Right renal cortex interstitium (tissue), 3 donors: ENCODE results near the gene FOXO1. TPM values are rescaled to one million over a fixed set of nuclear protein-coding genes. Genes with fewer than 3 reads are reported as not detected.
"Not testable (repeated sequence)": the region's sequence is repeated elsewhere in the genome, so short reads cannot be mapped to it uniquely, and the experiment has no call there.

Source experiments
- DNase-seq, 3 donors: peaks; one replicate each; pipeline ENCODE4 v3.0.0-alpha.2; 2013; ENCODE audit warnings: low read depth in 3 of 3, low spot score in 2 of 3
- polyA plus RNA-seq, 3 donors: library from polyadenylated mRNA; unstranded; fragments of 120-200 nt; gene quantifications; one replicate each; pipeline ENCODE4 v1.2.1, GENCODE V29; 2013; ENCODE audit not compliant: insufficient read length in 3 of 3

Gene FOXO1
- polyA plus RNA-seq = 10 to 100 TPM; 15.1 to 16.7 (median 15.4) TPM

- peak in 1 of 3 donors; percentile 71 for DNase-seq
Observed at GRCh38 chr13:40666045-40666932, at the start of gene FOXO1. Gene FOXO1 (minus strand): TSS chr13:40666641. CDS start chr13:40666212, 429 bp downstream.

GRCh38 chr13:40714433-40714832 is 48.0 kb upstream of the FOXO1 start:
- not testable (repeated sequence) for DNase-seq

- no peak for DNase-seq
Observed at GRCh38 chr13:40706439-40706838, 40.0 kb upstream of the FOXO1 start.

DNA sequence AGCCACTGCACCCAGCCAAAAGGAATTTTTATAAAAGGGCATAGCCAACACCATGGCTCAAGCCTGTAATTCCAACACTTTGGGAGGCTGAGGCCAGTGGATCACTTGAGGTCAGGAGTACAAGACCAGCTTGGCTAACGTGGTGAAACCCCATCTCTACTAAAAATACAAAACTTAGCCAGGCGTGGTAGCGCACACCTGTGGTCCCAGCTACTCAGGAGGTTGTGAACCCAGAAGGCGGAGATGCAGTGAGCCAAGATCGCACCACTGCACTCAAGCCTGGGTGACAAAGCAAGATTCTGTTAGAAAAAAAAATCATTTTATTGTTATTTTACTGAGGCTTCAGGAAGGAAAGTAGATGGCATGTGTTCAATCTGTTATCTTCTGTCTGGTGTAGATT is 31.3 kb upstream of the FOXO1 start:
- DNase-seq = no peak

- DNase-seq = no peak
Observed at GRCh38 chr13:40694426-40694825, 28.0 kb upstream of the FOXO1 start.

DNA sequence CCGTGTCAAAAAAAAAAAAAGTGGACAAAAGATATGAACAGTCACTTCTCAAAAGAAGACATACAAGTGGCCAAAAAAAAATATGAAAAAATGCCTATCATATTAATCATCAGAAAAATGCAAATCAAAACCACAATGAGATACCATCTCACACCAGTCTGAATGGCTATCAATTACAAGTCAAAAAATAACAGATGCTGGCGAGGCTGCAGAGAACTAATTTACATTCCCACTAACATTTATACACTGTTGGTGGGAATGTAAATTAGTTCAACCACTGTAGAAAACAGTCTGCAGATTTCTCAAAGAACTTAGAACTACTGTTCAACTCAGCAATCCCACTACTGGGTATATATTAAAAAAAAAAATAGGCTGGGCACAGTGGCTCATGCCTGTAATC is 26.5 kb upstream of the FOXO1 start:
- no peak for DNase-seq

- DNase-seq = no peak
Observed at GRCh38 chr13:40688781-40689180, 22.3 kb upstream of the FOXO1 start.

DNA sequence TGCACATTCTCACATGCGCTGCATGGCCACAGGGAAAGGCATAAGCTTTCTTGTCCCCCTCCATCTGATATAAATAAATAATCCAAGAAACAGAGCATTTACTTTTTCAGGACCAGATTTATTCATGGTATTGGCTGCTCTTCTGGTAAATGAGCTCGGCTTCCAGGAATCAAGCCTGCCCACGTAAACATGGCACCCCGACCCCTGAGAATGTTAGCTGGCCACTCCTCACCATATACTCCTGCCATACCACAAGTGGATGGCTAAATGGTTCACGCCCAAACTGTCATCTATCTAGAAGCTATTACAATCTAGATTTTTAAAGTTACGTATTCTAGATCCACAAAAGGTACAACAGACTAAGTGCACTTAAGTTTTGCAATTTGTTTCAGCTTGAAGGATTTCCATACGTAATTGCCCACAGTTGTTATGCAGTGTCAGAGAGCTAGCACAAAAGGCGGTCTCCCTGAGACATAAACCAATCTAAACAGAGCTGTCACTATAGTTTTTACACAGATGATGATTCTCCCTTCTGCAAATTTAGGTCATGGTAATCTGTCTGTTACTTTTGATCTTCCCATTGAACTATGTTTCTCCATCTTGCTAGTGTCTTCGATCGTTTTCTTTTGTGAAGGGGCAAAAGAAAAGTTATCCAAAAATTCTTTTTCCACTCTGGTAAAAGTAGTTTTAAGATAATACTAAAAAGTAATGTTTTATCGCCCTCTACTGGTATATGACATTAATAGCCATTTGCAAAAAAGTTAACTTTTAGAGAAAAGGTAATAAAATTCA is 16.2 kb upstream of the FOXO1 start:
- DNase-seq = no peak

DNA sequence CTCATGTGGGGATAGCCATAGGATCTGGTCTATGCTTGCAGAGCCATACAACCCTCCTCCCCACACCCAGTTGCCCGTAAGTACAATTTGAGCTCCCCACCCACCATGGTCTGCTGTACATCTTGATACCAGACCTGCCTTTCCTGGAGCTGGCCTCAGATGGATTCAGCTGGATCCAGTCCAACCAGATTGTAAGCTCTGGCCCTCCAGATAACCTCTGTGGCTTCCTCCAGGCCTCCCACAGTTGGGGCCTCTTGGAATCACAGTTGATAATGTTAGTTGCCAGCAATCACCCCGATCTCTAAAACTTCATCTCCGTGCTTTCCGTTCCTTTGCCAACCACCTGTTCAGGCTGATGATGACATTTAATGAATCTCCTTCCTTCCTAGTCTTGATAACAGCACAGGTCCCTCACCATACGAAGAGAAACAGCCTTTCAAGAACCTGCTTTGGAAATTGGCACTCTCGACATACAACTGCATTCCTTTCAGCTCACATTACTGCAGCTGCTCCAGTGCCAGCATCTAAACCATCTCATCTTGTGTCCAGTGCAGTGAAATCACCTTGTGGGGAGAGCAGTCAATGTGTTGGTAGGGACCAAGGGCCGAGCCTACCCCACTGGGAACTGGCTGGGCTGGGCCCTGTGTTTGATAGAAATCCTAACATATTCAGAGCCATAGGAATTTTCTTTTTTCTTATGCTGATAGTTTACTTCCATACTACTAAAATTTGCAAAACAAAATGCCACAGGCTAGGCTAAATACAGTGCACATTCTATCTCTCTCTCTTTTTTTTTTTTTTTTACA is 15.1 kb upstream of the FOXO1 start:
- DNase-seq = no peak

GRCh38 chr13:40680659-40681323 is 14.3 kb upstream of the FOXO1 start:
- no peak for DNase-seq

GRCh38 chr13:40679480-40679985 is 13.1 kb upstream of the FOXO1 start:
- DNase-seq = no peak

- no peak for DNase-seq
Observed at GRCh38 chr13:40677064-40677463, 10.6 kb upstream of the FOXO1 start.

GRCh38 chr13:40676007-40676406 is 9.6 kb upstream of the FOXO1 start:
- DNase-seq = no peak

- DNase-seq = no peak
Observed at GRCh38 chr13:40673414-40673813, 7.0 kb upstream of the FOXO1 start.

GRCh38 chr13:40672765-40673397 is 6.4 kb upstream of the FOXO1 start:
- no peak for DNase-seq

GRCh38 chr13:40671956-40672764 is 5.7 kb upstream of the FOXO1 start:
- DNase-seq = no peak

DNA sequence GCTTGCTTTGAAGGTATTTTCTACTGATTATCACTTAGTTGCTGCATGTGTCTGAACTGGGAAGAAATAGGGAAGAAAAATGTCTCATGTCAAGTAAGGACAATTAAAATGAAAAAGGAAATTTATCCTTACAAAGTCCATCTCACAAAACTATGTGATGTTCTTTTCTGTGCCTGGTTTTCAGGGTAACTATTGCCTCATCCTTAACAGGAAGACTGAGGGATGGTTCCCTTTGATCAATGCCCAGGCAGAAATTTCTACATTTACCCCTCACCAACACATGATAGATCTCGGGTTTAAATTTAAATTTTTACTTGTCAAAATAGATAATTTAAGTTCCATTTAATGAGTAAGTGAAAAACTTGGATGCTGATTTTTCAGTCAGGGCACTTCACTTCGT is 3.9 kb upstream of the FOXO1 start:
- no peak for DNase-seq

DNA sequence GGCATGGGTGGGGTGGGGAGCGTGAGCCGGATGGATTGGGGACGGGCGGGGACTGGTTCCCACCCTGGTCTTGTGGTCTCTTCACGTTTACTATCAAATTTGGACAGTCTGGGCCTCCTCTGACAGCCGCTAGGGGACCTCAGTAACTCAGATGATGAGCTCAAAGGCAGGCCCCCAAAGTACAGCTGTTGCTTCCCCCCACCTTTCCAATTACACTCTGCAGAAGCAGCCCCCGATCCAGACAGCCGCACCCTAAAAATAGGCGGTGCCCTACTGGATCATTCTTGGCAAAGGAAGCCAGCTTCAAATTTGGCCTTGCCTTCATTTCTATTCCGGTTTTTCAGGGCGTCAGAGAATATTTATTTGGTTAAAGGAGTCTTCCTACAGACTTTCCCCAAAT is 1.9 kb upstream of the FOXO1 start:
- no peak for DNase-seq

DNA sequence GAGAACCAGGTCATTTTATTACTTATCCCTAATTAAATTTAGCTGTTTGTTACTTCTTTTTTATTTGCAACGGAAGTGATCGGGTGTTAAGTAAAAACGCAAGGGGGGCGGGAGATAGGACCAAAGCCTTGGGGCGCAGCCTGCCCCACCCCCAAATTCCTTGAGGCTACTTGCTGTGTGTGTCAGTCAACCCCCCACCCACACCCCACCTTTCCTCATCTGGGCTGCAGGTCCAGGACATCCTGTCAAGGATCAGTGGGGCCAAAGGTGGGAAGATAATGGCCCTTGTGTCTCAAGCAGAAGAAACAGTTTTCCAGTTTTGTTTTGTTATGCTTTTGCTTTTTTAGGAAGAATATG is 1.2 kb upstream of the FOXO1 start:
- no peak for DNase-seq
